Lower leg skin (tissue), 3 donors: ENCODE data around the gene EPHA4.

ENCODE experiments used
- POLR2A ChIP-seq, 2 donors: fragments of 450-650 bp; IDR thresholded peaks; one replicate each; pipeline ENCODE4 v1.6.1; 2016 to 2017; ENCODE audit warnings: antibody characterized with exemption in 2 of 2, mild to moderate bottlenecking in 1 of 2, moderate library complexity in 1 of 2
- TF ChIP-seq, protein P1 (sequence below), 3 donors: fragments of 450-650 bp; IDR thresholded peaks; one replicate each; pipeline ENCODE4 v1.5.1; 2016; ENCODE audit warnings: antibody characterized with exemption in 3 of 3, mild to moderate bottlenecking in 3 of 3, moderate library complexity in 2 of 3

DNA sequence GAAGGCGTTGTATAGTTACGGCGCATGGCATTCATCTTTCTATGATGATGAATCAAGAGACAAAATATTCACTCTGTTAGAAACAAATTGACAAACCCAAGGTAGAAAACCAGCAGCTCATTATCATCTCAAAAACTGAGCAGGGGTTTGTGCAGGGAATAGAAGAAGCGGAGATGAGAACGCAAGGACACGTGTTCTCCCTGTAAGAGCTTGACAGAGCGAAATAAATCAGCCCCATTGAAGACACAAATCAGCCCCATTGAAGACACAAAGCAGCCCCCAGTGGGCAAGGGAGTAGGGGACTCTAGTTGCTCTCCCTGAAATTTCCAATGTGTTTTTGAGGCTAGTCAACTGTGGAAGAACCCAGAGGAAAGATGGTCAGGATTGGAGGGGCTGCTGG, 199.2 kb downstream of the EPHA4 start:
- TF ChIP-seq, protein P1, sequence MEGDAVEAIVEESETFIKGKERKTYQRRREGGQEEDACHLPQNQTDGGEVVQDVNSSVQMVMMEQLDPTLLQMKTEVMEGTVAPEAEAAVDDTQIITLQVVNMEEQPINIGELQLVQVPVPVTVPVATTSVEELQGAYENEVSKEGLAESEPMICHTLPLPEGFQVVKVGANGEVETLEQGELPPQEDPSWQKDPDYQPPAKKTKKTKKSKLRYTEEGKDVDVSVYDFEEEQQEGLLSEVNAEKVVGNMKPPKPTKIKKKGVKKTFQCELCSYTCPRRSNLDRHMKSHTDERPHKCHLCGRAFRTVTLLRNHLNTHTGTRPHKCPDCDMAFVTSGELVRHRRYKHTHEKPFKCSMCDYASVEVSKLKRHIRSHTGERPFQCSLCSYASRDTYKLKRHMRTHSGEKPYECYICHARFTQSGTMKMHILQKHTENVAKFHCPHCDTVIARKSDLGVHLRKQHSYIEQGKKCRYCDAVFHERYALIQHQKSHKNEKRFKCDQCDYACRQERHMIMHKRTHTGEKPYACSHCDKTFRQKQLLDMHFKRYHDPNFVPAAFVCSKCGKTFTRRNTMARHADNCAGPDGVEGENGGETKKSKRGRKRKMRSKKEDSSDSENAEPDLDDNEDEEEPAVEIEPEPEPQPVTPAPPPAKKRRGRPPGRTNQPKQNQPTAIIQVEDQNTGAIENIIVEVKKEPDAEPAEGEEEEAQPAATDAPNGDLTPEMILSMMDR (IDR thresholded peaks at IDR 0.05): no peak
- no peak for TF ChIP-seq POLR2A (IDR thresholded peaks at IDR 0.05)
